Nephron (organoid): Measurements from ENCODE around the gene RYR3.

Experiments
- H3K27ac Mint-ChIP-seq, 3 experiments: 2 replicates each; pipeline ENCODE4 v1.8.0; 2020; ENCODE audit warnings: mixed read lengths in 3 of 3, mild to moderate bottlenecking in 2 of 3, moderate library complexity in 1 of 3
- H3K27me3 Mint-ChIP-seq: 2 replicates; pipeline ENCODE4 v1.8.0; 2021; ENCODE audit warnings: low read depth, mild to moderate bottlenecking, moderate library complexity, mixed read lengths
- H3K36me3 Mint-ChIP-seq: 2 replicates; pipeline ENCODE4 v1.8.0; 2020; ENCODE audit warnings: low read depth, mixed read lengths
- H3K4me1 Mint-ChIP-seq: 2 replicates; pipeline ENCODE4 v1.8.0; 2020; ENCODE audit warnings: mixed read lengths
- H3K4me3 Mint-ChIP-seq, 3 experiments: 2 replicates each; pipeline ENCODE4 v1.8.0; 2020; ENCODE audit warnings: mild to moderate bottlenecking in 3 of 3, mixed read lengths in 3 of 3, moderate library complexity in 2 of 3
- H3K9me3 Mint-ChIP-seq: 2 replicates; pipeline ENCODE4 v1.8.0; 2020; ENCODE audit warnings: mixed read lengths
- TF ChIP-seq, protein P1 (sequence below), 3 experiments: fragments of 200-600 bp; sonication (generic); IDR thresholded peaks; one replicate each; pipeline ENCODE4 v1.5.0; 2021; ENCODE audit warnings: antibody characterized with exemption in 3 of 3; ENCODE audit not compliant: unreplicated experiment in 3 of 3

RYR3 gene

DNA sequence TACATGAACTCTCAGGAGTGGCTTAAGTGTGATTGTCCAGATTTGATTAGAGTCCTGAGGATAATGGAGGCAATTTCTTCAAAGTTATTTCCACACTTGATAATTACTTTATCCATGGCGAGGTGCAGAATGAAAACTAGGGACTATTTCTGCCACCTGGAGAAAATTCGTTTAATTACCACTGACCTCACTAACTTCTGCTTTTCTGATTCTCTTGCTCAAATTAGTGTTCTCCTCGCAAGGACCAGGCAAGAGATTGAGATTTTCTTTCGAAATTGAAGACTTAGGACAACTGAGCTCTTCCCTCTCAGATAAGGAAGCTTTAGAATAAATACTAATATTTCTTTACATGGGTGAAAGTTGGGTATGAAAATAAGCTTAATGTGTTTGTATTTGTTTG lies 135.2 kb downstream of the RYR3 start:
- Mint-ChIP-seq H3K4me3 (no peak overlapping the region), H3K36me3 (no peaks in the 10 kb centered on the region), H3K4me1 (peaks cover 19% of the 10 kb centered on the region), H3K27me3 (peaks cover 4% of the 10 kb centered on the region), H3K9me3 (no peaks in the 10 kb centered on the region), H3K27ac (no peak overlapping the region)
- TF ChIP-seq, protein P1, sequence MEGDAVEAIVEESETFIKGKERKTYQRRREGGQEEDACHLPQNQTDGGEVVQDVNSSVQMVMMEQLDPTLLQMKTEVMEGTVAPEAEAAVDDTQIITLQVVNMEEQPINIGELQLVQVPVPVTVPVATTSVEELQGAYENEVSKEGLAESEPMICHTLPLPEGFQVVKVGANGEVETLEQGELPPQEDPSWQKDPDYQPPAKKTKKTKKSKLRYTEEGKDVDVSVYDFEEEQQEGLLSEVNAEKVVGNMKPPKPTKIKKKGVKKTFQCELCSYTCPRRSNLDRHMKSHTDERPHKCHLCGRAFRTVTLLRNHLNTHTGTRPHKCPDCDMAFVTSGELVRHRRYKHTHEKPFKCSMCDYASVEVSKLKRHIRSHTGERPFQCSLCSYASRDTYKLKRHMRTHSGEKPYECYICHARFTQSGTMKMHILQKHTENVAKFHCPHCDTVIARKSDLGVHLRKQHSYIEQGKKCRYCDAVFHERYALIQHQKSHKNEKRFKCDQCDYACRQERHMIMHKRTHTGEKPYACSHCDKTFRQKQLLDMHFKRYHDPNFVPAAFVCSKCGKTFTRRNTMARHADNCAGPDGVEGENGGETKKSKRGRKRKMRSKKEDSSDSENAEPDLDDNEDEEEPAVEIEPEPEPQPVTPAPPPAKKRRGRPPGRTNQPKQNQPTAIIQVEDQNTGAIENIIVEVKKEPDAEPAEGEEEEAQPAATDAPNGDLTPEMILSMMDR (IDR thresholded peaks at IDR 0.05; ENCODE audit: unreplicated experiment in 3 of 3), result no peak

DNA sequence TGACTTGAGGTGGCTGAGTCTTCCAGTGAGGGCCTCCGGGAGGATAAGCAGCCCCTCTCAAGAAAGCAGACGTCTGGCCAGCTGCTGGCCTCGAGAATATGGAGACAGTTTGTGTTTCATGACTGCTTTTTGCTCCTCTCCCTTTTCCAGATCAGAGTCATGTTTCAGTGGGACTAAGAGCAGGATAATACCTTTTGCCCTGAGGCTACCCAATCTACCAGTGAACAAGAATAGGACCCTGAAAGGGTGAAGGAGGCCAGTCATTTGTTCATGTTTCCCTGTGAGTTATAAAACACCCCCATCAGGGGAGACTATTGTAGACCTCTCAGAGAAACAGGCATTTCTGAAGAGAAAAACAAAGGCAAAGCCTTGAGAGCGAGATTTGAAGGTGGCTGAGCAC lies 137.4 kb downstream of the RYR3 start:
- no peak overlapping the region for H3K4me3 Mint-ChIP-seq
- TF ChIP-seq, protein P1 (IDR thresholded peaks at IDR 0.05; ENCODE audit: unreplicated experiment in 3 of 3), result no peak
- H3K27ac Mint-ChIP-seq, result peak overlapping the region; percentile 10 to 77 (median 26)
- H3K9me3 Mint-ChIP-seq, result no peaks in the 10 kb centered on the region
- peaks cover 4% of the 10 kb centered on the region for H3K27me3 Mint-ChIP-seq
- H3K4me1 Mint-ChIP-seq, result peaks cover 22% of the 10 kb centered on the region
- no peaks in the 10 kb centered on the region for H3K36me3 Mint-ChIP-seq

DNA sequence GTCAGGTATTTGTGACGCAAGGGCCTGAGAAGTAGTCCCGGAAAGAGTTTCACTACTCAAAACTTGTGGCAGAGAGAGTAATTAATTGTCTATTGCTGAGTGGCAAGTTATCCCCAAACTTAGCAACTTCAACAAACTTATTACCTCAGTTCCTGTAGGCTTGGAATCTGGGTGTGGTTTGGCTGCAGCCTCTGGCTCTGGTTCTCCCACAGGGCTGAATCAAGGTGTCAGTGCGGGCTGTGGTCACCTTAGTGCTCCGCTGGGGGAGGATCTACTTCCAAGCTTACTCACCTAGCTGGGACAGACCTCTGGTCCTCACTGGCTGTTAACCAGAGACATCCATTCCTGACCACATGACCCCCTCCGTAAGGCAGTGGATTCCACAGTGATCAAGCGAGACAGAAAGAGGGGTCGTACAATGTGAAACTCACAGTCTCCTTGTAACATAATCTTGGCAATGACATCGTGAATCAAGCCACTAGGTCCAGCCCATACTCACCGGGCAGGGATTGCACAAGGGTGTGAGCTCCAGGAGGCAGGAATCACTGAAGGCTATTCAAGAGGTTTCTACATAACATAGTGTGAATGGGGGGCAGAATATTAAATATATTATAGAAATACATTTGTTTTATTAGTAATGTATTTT lies 138.3 kb downstream of the RYR3 start:
- Mint-ChIP-seq H3K27ac (peak overlapping the region; percentile 10 to 77 (median 26)), H3K27me3 (peaks cover 4% of the 10 kb centered on the region), H3K36me3 (no peaks in the 10 kb centered on the region), H3K4me3 (no peak overlapping the region), H3K4me1 (peaks cover 29% of the 10 kb centered on the region), H3K9me3 (no peaks in the 10 kb centered on the region)
- TF ChIP-seq, protein P1 (IDR thresholded peaks at IDR 0.05; ENCODE audit: unreplicated experiment in 3 of 3), result no peak

DNA sequence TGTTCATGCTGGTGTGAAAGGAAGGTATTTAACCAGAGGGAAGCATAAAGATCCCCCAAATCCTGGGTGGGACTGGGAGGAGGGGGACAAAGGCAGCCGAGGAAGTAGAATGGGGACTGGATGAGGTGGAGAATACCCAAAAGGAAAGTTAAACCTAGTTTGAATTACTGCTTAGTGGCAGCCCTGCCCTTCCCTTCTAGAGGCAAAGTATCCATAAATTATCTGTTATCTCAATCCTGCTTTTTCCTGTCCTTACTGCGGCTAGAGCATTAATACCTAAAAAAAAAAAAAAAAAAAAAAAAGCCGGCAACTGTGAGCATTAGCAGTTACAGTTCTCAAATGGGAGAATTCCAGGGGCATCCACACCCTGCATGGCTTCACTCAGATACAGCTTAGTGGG lies 139.0 kb downstream of the RYR3 start:
- TF ChIP-seq, protein P1 (IDR thresholded peaks at IDR 0.05; ENCODE audit: unreplicated experiment in 3 of 3), result no peak
- Mint-ChIP-seq H3K4me1 (peaks cover 34% of the 10 kb centered on the region), H3K27me3 (peaks cover 4% of the 10 kb centered on the region), H3K9me3 (no peaks in the 10 kb centered on the region), H3K36me3 (no peaks in the 10 kb centered on the region), H3K4me3 (no peak overlapping the region), H3K27ac (peak overlapping the region in 1 of 3 experiments; percentile 10)

DNA sequence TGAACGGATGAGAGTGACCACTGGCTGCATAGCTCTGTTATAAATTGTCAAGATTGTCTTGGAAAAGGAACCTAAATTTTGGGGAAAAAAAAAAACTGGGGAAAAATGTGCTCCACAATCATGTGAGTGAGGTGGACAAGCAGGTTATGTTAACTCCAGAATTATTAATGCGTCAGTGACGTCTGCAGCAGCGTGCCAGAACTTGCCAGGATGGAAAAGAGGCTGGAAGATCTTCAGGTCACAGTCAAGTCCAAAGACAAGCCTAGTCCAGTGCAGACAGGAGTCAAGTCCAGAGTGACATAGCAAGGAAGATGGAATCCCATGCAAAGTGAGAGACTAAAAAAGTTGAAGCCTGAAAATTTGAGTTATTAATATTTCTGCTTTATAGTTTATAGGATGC lies 140.6 kb downstream of the RYR3 start:
- TF ChIP-seq, protein P1 (IDR thresholded peaks at IDR 0.05; ENCODE audit: unreplicated experiment in 3 of 3), result no peak
- no peaks in the 10 kb centered on the region for H3K27me3 Mint-ChIP-seq
- no peaks in the 10 kb centered on the region for H3K36me3 Mint-ChIP-seq
- H3K9me3 Mint-ChIP-seq, result no peaks in the 10 kb centered on the region
- H3K27ac Mint-ChIP-seq, result peak overlapping the region; percentile 4 to 74 (median 9)
- no peak overlapping the region for H3K4me3 Mint-ChIP-seq
- peaks cover 39% of the 10 kb centered on the region for H3K4me1 Mint-ChIP-seq

DNA sequence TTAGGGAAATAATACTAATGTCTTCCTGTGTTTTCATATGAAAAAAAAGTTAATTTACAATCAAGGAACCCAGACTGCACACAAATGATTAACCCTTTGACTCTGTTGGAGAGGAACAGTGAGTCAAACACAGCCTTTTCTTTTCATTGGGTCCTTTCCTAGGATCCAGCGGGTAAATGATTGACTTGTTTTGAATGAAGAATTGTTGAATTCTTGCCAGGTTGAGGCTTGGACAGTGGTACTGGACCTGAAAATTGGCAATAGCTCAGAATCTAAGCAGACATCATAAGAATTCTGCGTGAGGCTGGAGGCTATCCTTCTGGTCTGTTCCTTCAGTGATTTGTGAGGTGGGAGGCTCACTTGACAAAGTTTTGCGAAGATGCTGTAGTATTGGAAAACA lies 143.0 kb downstream of the RYR3 start:
- Mint-ChIP-seq H3K27ac (peak overlapping the region; percentile 78 to 92 (median 90)), H3K4me1 (peaks cover 29% of the 10 kb centered on the region), H3K4me3 (no peak overlapping the region), H3K36me3 (no peaks in the 10 kb centered on the region), H3K27me3 (peaks cover under 1% of the 10 kb centered on the region), H3K9me3 (no peaks in the 10 kb centered on the region)
- TF ChIP-seq, protein P1 (IDR thresholded peaks at IDR 0.05; ENCODE audit: unreplicated experiment in 3 of 3), result no peak
